Measurements from ENCODE around the gene ARRDC3.

GRCh38 chr5:91367344-91367743 is 15.8 kb downstream of the ARRDC3 start:
- no peak for TF ChIP-seq CTCF (IDR thresholded peaks at IDR 0.05)
- TF ChIP-seq POLR2A (IDR thresholded peaks at IDR 0.05) = no peak
